Astrocyte (in vitro differentiated cells and primary cell): ENCODE data around the gene LRRFIP1.

ENCODE experiments used
- EZH2 ChIP-seq: IDR thresholded peaks from 2 replicates; pipeline ENCODE4 v1.6.1; 2012; ENCODE audit warnings: mild to moderate bottlenecking, low read length, inconsistent platforms; ENCODE audit not compliant: insufficient read depth
- TF ChIP-seq, protein P1 (sequence below): IDR thresholded peaks from 2 replicates; pipeline ENCODE4 v1.5.1; 2011; ENCODE audit warnings: low read depth, mild to moderate bottlenecking, inconsistent platforms, low read length, moderate library complexity; ENCODE audit not compliant: insufficient read depth

DNA sequence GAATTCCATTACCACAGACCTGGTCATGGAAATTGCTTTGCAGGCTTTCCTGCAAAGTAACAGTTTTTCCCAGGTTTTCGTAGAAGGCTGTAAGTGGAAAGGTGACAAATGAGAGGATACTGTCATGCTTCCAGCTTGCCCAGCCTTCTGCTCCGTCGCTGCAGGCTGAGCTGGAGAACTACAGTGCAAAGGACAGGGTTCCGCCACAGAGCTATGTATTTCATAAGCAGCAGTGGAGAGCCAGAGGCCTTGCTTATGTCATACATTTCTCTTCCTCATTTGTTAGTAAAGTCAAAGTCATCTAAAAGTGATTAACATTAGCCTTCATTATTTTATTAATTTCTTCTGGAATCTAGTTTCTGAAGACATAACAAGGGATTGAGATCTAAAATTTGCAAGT lies 98.3 kb downstream of the LRRFIP1 start:
- TF ChIP-seq, protein P1, sequence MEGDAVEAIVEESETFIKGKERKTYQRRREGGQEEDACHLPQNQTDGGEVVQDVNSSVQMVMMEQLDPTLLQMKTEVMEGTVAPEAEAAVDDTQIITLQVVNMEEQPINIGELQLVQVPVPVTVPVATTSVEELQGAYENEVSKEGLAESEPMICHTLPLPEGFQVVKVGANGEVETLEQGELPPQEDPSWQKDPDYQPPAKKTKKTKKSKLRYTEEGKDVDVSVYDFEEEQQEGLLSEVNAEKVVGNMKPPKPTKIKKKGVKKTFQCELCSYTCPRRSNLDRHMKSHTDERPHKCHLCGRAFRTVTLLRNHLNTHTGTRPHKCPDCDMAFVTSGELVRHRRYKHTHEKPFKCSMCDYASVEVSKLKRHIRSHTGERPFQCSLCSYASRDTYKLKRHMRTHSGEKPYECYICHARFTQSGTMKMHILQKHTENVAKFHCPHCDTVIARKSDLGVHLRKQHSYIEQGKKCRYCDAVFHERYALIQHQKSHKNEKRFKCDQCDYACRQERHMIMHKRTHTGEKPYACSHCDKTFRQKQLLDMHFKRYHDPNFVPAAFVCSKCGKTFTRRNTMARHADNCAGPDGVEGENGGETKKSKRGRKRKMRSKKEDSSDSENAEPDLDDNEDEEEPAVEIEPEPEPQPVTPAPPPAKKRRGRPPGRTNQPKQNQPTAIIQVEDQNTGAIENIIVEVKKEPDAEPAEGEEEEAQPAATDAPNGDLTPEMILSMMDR, result no peak
- TF ChIP-seq EZH2, result no peak
